ENCODE data around the gene SUN5.

DNA sequence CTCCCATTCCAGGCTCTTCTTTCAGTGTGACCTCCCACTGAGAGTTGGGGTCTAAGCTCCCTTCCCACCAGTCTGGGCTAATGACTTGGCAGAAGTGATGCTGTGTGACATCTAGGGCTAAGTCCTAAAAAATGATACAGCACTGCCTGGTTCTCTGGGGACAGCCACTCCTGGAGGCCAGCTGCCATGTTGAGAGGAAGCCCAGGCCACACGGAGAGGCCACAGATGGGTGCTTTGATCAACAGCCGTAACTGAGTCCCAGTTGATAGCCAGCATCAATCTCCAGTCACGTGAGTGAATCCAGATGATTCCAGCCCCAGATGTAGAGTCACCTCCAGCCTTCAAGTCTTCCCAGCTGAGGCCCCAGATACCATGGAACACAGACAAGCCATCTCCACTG, 13.8 kb downstream of the SUN5 start:
- TF ChIP-seq, protein P1, sequence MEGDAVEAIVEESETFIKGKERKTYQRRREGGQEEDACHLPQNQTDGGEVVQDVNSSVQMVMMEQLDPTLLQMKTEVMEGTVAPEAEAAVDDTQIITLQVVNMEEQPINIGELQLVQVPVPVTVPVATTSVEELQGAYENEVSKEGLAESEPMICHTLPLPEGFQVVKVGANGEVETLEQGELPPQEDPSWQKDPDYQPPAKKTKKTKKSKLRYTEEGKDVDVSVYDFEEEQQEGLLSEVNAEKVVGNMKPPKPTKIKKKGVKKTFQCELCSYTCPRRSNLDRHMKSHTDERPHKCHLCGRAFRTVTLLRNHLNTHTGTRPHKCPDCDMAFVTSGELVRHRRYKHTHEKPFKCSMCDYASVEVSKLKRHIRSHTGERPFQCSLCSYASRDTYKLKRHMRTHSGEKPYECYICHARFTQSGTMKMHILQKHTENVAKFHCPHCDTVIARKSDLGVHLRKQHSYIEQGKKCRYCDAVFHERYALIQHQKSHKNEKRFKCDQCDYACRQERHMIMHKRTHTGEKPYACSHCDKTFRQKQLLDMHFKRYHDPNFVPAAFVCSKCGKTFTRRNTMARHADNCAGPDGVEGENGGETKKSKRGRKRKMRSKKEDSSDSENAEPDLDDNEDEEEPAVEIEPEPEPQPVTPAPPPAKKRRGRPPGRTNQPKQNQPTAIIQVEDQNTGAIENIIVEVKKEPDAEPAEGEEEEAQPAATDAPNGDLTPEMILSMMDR (IDR thresholded peaks at IDR 0.05): no peak
- no peak for TF ChIP-seq POLR2A (IDR thresholded peaks at IDR 0.05)

All from uterus (tissue), 2 donors.